Measurements from ENCODE around the gene ITGB5. TPM values are rescaled to one million over a fixed set of nuclear protein-coding genes. Genes with fewer than 3 reads are reported as not detected.

ITGB5 gene
- total RNA-seq, 1 experiment from 2014 or later, result 459 TPM

DNA sequence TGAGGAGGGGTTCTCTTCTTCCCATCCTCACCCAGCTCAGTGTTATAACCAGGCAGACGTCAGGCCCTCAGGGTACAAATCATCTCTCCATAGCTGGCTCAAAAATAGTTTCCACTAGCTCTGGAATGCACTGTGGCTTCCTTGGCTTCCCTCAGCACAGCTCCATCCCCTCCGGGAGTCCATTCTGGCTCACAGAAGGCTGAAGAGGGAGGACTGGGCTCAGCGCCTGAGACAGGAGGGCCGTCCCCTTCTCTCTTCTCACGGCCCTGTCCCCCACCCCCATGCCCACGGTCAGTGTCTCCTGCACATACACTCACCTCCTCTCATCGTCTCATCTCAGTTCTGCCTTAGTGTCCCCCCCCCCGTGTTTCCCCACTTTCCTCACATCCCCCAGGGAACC lies 106.8 kb downstream of the ITGB5 start:
- peak; percentile 63 for DNase-seq
- Histone ChIP-seq H3K27me3 (ENCODE audit: control insufficient read depth, insufficient read depth, low read length) (no peaks in the 10 kb centered on the region), H3K36me3 (replicated peaks; ENCODE audit: control insufficient read depth, insufficient read depth, low read length) (peaks cover 31% of the 10 kb centered on the region), H3K4me3 (ENCODE audit: insufficient read depth, low read depth, low read length) (no peak overlapping the region)

DNA sequence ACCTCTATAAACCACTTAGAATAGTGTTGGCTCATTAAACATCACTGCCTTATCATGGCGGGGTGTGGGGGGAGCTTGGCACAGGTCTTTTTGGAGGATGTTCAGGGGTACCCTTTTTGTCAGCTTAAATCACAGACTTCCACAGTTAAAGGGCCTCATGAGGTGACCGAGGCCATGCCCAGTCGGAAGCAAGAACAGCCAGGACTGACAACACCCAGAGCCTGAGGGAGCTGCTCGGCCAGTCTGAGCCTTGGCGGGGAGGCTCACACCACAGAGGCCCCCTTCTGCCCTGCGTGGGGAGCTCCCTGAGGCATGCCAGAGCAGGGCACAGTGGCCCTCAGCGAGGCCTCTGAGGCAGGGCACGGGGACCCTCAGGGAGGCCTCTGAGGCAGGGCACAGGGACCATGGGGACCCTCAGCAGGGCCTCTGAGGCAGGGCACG lies 107.4 kb downstream of the ITGB5 start:
- peaks cover 34% of the 10 kb centered on the region for H3K36me3 ChIP-seq (replicated peaks; ENCODE audit: control insufficient read depth, insufficient read depth, low read length)
- no peak overlapping the region for H3K4me3 ChIP-seq (ENCODE audit: insufficient read depth, low read depth, low read length)
- no peaks in the 10 kb centered on the region for H3K27me3 ChIP-seq (ENCODE audit: control insufficient read depth, insufficient read depth, low read length)
- DNase-seq, result no peak

DNA sequence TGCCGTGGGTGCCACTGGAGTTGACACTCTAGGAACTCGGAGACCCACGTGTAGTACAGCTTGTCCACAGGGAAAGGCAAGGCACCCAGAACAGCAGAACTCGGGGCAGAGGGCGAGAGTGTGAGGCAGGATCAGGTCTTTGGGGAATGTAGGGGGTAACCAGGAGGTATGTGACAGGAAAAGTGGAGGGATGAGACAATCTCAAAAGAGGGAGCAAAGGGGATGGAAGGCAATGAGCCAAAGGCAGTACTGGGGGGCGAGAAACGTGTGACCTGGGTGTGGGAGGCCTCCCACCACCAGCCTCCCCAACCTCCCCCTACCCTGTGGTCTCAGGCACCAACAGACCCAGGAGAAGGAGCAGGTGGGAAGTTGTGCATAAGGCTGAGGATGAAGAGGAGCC lies 108.0 kb downstream of the ITGB5 start:
- Histone ChIP-seq H3K27me3 (ENCODE audit: control insufficient read depth, insufficient read depth, low read length) (no peaks in the 10 kb centered on the region), H3K36me3 (replicated peaks; ENCODE audit: control insufficient read depth, insufficient read depth, low read length) (peaks cover 31% of the 10 kb centered on the region), H3K4me3 (ENCODE audit: insufficient read depth, low read depth, low read length) (no peak overlapping the region)
- DNase-seq, result no peak

DNA sequence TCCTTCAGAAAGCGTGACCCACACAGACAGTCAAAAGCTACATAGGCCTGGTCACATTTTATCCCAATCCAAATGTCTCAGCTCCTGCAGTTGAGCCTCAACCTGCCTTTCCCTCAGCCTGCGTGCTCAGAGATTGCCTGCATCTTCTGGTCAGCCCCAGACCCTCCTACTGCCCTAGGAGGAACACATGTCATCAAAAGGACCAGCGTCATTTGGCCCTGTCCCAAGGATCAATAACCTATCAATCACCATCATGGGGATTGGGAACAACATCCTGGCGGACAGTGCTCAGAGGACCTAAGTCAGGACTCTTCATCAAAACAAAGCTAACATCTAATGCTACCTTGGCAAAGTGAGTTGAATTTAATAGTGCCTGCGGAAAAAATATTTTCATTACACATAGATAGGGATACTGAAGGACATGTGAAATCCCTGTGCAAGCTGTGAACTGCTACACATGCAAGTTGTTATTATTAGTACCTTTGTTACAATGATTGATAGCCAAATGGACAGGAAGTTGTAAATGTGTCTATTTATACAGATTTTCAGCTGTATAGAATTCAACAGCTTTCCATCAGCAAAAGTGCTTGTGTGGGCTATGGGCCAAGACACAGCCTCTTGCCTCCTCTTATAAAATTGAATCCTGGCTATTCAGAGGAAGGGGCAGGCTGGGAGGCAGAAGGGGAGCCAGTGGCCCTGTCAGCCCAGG lies 109.2 kb downstream of the ITGB5 start:
- peaks cover 37% of the 10 kb centered on the region for H3K36me3 ChIP-seq (replicated peaks; ENCODE audit: control insufficient read depth, insufficient read depth, low read length)
- no peak overlapping the region for H3K4me3 ChIP-seq (ENCODE audit: insufficient read depth, low read depth, low read length)
- no peak for DNase-seq
- H3K27me3 ChIP-seq (ENCODE audit: control insufficient read depth, insufficient read depth, low read length), result no peaks in the 10 kb centered on the region

DNA sequence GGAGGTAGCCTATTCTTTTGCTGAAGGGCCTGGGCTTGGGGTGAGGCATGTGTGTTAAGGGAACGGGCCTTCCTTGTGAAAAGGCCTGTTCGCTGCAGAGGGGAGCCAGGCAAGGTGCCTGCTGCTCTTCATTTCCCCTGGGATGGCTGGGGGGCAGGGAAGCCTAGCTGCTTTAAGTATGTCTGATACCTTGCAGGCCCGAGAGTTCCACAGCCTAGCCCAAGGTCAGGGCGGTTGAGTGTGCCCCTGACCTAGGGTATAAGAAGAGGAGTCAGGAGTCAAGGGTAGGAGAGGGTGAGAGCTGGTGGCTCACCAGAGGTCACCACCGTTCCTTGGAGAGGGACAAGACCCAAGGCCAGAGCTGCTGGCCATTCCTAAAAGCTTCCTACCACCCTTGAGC lies 110.3 kb downstream of the ITGB5 start:
- Histone ChIP-seq H3K36me3 (replicated peaks; ENCODE audit: control insufficient read depth, insufficient read depth, low read length) (peaks cover 42% of the 10 kb centered on the region), H3K4me3 (ENCODE audit: insufficient read depth, low read depth, low read length) (no peak overlapping the region), H3K27me3 (ENCODE audit: control insufficient read depth, insufficient read depth, low read length) (no peaks in the 10 kb centered on the region)
- DNase-seq, result no peak

DNA sequence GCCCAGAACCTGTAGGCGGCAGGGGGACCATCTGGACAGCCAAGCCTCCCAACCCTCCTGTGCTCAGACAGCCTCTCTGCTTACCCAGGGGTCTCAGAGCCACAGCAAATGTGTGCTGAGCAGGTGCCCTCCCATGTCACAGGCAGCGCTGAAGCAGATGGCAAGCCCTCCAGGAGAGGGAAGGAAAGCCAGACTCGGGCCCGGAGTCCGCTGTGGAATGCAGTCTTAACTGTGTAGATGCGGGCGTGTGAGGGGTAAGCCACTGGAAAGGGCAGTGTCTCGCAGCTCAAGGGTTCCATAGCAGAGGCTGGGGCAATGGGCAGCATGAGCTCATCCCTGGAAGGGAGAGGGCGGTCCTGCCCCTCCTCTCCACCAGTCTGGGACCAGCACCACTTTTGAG lies 111.3 kb downstream of the ITGB5 start:
- Histone ChIP-seq H3K27me3 (ENCODE audit: control insufficient read depth, insufficient read depth, low read length) (no peaks in the 10 kb centered on the region), H3K36me3 (replicated peaks; ENCODE audit: control insufficient read depth, insufficient read depth, low read length) (peaks cover 43% of the 10 kb centered on the region), H3K4me3 (ENCODE audit: insufficient read depth, low read depth, low read length) (no peak overlapping the region)
- DNase-seq, result peak; percentile 57

DNA sequence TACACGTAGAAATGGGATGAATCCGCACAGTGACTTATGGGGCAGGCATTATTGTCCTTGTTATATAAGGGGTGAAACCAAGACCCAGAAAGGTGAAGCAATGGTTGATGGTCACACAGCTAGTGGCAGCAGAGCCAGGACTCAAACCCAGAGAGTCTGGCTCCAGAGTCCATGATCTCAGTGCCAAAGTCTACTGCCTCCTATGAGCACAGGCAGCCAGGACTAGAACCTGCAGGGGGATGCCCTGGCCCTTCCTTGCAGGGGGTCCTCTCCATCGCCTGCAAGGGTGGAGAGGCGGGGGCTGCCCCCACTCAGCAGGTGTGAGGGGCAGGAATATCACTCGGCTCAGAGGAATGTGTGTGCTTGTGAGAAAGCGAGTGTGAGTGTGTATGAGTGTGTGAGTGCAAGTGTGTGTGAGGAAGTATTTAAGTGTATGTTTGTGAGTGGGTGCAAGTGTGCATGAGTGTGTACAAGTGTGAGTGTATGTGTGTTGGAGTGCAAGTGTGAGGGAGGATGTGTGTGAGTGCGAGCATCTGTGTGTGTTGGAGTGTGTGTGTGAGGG lies 112.2 kb downstream of the ITGB5 start:
- no peak overlapping the region for H3K4me3 ChIP-seq (ENCODE audit: insufficient read depth, low read depth, low read length)
- no peaks in the 10 kb centered on the region for H3K27me3 ChIP-seq (ENCODE audit: control insufficient read depth, insufficient read depth, low read length)
- H3K36me3 ChIP-seq (replicated peaks; ENCODE audit: control insufficient read depth, insufficient read depth, low read length), result peaks cover 42% of the 10 kb centered on the region
- no peak for DNase-seq

DNA sequence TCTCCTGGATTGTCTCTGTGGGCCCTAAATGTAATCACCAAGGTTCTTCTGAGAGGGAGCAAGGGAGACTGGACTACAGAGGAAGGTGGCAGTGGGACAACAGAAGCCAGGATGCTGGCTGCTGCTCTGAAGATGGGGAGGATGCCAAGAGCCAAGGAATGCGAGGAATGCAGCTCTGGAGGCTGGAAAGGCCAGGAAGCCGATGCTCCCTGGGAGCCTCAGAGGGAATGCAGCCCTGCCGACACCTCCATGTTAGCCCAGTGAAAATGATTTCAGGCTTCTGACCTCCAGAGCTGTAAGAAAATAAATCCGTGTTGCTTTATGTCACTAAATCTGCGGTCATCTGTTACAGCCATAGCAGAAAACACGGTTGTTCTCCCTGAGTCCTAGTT lies 112.8 kb downstream of the ITGB5 start:
- no peak overlapping the region for H3K4me3 ChIP-seq (ENCODE audit: insufficient read depth, low read depth, low read length)
- H3K27me3 ChIP-seq (ENCODE audit: control insufficient read depth, insufficient read depth, low read length), result no peaks in the 10 kb centered on the region
- H3K36me3 ChIP-seq (replicated peaks; ENCODE audit: control insufficient read depth, insufficient read depth, low read length), result peaks cover 46% of the 10 kb centered on the region
- peak; percentile 89 for DNase-seq

DNA sequence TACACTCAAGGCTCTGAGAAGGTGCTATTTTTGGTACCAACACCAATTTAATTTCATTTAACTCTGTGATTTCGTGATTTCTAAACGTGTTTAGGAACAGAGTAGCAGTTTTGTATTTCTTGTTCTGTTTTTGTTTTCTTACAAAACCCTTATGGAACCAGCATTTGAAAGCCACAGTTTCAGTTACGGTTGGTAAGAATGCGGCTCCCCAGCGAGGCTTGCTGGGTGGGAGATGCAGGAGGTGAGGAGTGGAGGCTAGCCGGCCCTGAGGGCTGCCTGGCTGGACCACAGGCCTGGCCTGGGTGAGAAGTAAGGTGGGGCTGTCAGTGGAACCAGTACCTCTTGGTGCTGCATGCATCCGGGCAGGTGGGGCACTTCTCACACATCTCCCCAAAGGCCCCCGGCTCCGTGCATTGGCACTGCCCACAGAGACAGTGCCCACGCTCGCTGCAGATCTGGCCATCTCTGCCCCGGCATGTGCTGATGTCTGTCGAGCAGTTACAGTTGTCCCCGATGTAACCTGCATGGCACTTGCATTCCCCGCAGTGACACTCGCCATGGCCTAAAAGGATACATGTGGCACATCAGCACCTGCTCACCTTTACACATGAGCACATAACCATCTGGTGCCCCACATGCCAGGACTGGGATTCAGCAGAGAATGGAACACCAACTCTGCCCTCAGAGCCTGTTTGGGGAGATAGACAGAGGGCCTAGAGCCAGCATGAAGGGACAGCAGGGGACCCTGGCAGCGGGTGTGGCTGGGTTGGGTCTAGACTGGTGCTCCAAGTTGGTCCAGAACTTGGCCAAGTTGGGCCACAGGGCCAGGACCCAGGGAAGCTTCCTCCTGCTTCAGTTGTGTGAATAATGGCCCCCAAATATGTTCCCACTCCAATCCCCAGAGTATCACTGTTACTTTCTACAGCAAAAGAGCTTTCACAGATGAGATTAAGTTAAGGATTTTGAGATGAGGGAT lies 113.5 kb downstream of the ITGB5 start:
- Histone ChIP-seq H3K4me3 (ENCODE audit: insufficient read depth, low read depth, low read length) (no peak overlapping the region), H3K27me3 (ENCODE audit: control insufficient read depth, insufficient read depth, low read length) (no peaks in the 10 kb centered on the region), H3K36me3 (replicated peaks; ENCODE audit: control insufficient read depth, insufficient read depth, low read length) (peaks cover 47% of the 10 kb centered on the region)
- no peak for DNase-seq

DNA sequence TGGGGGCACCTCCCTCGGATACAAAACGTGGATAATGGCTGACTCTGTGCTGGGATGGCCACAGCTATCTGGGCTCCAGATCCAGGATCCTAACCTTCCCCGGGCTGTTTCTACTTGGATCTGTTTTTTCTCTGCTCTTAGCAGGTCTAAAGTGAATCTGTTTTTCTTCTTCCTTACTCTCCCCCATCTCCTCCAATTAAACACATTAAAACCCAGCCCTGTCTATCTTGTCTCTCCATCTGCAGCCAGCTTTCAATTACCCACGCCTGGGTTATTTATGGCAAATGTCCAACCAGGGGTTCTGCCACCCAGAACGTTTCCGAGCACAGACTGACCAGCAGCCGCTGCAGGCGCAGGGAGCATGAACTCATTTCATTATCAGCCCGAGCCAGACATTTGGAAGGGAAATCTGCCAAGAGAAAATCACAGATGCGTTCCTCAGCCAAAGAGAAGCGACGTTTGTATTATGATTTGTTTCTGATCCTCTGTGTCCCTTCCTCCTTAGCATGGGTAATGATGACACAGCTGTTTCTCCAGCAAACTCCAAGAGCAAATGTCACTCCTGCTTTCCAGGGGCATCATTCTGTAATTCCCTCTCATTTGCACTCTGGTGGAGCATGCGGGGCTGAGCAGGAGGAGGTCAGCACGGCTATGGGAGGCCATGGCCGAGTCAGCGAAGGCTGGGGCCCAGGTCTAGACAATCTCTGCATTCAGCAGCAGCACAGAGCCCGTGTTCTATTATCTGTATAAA lies 114.9 kb downstream of the ITGB5 start:
- Histone ChIP-seq H3K36me3 (replicated peaks; ENCODE audit: control insufficient read depth, insufficient read depth, low read length) (peaks cover 50% of the 10 kb centered on the region), H3K27me3 (ENCODE audit: control insufficient read depth, insufficient read depth, low read length) (no peaks in the 10 kb centered on the region), H3K4me3 (ENCODE audit: insufficient read depth, low read depth, low read length) (no peak overlapping the region)
- no peak for DNase-seq

DNA sequence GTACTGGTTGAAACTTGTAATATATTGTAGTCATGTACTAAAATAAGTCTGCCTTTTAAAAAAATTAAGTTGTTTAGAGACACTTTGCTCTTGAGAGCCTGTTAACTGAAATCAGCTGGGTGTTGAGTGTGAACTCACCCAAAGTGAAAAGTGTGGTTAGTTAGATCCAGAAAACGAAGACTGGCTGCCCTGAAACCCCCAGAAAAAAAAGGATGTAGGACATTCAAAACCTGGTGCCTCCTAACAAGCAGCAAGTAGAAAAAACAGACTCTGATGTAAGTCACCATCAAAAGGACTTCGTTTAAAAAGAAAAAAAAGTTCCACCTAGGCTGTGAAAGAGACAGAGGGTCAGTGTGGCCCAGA lies 116.1 kb downstream of the ITGB5 start:
- Histone ChIP-seq H3K27me3 (ENCODE audit: control insufficient read depth, insufficient read depth, low read length) (no peaks in the 10 kb centered on the region), H3K36me3 (replicated peaks; ENCODE audit: control insufficient read depth, insufficient read depth, low read length) (peaks cover 52% of the 10 kb centered on the region), H3K4me3 (ENCODE audit: insufficient read depth, low read depth, low read length) (no peak overlapping the region)
- no peak for DNase-seq

DNA sequence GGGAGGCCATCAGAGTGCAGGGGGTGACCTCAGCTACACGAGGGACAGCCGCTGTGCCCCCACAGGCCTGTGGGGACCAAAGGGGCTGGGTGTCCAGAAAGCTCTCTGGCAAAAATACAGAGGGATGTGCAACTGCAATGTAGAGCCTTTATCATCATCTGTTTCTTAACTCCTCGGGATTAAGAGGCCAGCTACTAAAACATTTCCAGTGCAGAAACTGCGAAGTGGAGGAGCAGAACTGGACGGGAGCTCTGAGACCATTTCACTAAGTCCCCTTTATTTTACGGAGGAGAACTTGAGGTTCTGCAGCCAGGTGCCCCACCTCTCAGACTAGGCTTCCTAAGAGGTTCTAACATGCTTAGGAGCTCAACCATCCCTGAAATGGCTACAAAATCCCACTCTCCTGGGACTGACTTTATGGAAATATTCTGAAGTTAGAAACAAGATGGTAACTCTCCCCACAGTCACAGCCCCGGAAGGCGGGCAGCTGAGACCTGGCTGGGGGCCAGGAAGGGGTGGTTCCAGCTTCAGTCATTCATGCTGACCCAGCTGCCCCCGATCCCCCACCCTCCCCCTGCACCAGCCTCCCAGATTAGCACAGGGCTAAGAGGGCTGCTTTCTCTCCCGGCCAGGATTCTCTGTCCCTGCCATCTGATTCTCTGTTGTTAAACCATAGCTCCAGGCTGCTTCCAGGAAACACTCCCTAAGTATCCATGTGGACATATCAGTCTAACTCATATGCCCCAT lies 116.7 kb downstream of the ITGB5 start:
- H3K36me3 ChIP-seq (replicated peaks; ENCODE audit: control insufficient read depth, insufficient read depth, low read length), result peaks cover 50% of the 10 kb centered on the region
- peak; percentile 76 for DNase-seq

DNA sequence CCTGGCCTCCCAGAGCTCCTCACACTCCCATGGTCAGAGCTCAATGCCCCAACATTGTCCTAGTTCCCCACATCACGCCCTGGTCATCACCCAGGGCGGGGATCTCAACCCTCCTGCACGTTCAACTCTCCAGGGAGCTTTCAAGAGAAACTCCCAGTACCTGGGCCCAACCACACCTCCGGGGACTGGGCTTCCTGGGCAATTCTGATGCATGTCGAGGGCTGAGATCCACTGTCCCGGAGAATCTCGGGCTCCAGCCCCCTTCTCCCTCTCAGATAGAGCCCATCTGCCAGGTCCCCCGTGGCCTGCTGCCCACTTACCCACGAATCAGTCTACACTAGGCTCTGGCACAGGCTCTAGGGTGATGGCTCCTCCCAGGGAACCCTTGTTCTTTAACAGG lies 117.7 kb downstream of the ITGB5 start:
- H3K27me3 ChIP-seq (ENCODE audit: control insufficient read depth, insufficient read depth, low read length), result no peaks in the 10 kb centered on the region
- peaks cover 54% of the 10 kb centered on the region for H3K36me3 ChIP-seq (replicated peaks; ENCODE audit: control insufficient read depth, insufficient read depth, low read length)
- no peak for DNase-seq
- no peak overlapping the region for H3K4me3 ChIP-seq (ENCODE audit: insufficient read depth, low read depth, low read length)

More for the DNA sequence above, 116.7 kb downstream of the ITGB5 start:
- no peak overlapping the region for H3K4me3 ChIP-seq (ENCODE audit: insufficient read depth, low read depth, low read length)
- no peaks in the 10 kb centered on the region for H3K27me3 ChIP-seq (ENCODE audit: control insufficient read depth, insufficient read depth, low read length)

DNA sequence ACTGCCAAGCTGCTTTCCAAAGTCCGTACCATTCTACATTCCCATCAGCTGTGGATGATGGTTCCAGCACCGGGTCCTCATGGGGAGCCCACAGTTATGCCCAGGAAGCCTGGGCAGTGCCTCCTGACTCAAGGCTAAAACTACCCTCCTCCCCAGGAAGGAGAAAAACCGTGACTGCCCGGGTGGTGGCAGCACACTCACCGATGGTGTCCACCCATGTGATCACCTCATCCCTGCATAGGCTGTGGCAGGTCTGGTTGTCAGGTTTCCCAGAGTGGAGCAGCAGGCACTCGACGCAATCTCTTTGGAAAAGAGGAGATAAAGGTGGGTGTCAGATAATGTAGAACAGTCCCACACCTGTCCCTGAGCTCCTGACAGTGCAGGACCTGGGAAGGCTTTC lies 118.4 kb downstream of the ITGB5 start:
- Histone ChIP-seq H3K27me3 (ENCODE audit: control insufficient read depth, insufficient read depth, low read length) (no peaks in the 10 kb centered on the region), H3K36me3 (replicated peaks; ENCODE audit: control insufficient read depth, insufficient read depth, low read length) (peaks cover 57% of the 10 kb centered on the region), H3K4me3 (ENCODE audit: insufficient read depth, low read depth, low read length) (no peak overlapping the region)
- DNase-seq, result peak; percentile 87

Data from H7 (cell line).